B cell (primary cell): Measurements from ENCODE around the gene SPIB.

ENCODE experiments used
- CTCF ChIP-seq: fragments of 200-600 bp; IDR thresholded peaks from one replicate; pipeline ENCODE4 v1.8.0; 2022; ENCODE audit warnings: antibody characterized with exemption, mild to moderate bottlenecking
- EZH2 ChIP-seq: IDR thresholded peaks from 2 replicates; pipeline ENCODE4 v1.6.1; 2012; ENCODE audit warnings: borderline replicate concordance, low read depth, mild to moderate bottlenecking, moderate library complexity, low read length; ENCODE audit not compliant: insufficient read depth, poor library complexity, severe bottlenecking

GRCh38 chr19:50478901-50479715 is 60.4 kb downstream of the SPIB start:
- TF ChIP-seq EZH2: no peak
- TF ChIP-seq CTCF: peak; percentile 40
